HG03103 (cell line): ENCODE measurements around the gene DNMT3L.
"Not testable (repeated sequence)": the region's sequence is repeated elsewhere in the genome, so short reads cannot be mapped to it uniquely, and the experiment has no call there.

Experiments used
- ATAC-seq: cut with Tn5 transposase; IDR thresholded peaks from one replicate; pipeline ENCODE4 v1.9.1; 2021; ENCODE audit warnings: low read depth; ENCODE audit not compliant: unreplicated experiment

Gene DNMT3L

GRCh38 chr21:44202590-44203299 lies 59.0 kb downstream of the DNMT3L start:
- ATAC-seq: not testable (repeated sequence)

DNA sequence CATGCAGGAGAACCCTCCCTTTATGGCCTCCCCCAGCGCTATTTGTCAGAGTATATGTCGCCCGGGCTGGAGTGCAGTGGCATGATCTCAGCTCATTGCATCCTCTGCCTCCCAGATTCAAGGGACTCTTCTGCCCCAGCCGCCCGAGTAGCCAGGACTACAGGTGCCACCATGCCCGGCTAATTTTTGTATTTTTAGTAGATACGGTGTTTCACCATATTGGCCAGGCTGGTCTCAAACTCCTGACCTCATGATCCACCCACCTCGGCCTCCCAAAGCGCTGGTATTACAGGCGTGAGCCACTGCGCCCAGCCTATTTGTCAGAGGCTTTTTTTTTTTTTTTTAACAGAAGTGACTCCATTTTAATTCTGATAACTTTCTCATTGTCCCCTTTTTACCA lies 61.7 kb downstream of the DNMT3L start:
- not testable (repeated sequence) for ATAC-seq

DNA sequence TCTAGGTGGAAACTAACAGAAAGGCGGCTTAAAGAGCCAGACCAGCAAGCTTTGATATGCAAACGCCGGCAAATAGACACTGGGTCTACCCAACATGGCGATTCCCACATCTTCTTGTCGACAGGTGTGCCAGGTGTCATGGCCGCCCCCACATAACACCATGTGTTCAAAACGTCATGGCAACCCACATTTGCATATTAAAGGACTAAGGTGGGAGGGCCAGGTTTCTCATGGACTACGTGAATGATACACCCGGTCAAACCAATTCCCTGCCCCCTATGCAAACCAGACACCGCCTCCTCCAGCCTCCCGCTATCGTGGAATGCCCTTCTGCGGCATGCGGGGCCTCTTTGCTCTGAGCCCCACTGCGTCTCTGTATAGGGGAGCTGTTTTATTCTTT lies 62.2 kb downstream of the DNMT3L start:
- ATAC-seq: no peak

- not testable (repeated sequence) for ATAC-seq
Measured at GRCh38 chr21:44197156-44197516, 64.6 kb downstream of the DNMT3L start.
